ENCODE data around the gene TMEM266. TPM values are rescaled to one million over a fixed set of nuclear protein-coding genes. Genes with fewer than 3 reads are reported as not detected.

The TMEM266 gene
- polyA plus RNA-seq, 3 donors: 11.1 to 11.6 (median 11.1) TPM

- DNase-seq (ENCODE audit: low read depth in 3 of 3, low spot score in 2 of 3): no peak
Measured at GRCh38 chr15:76178296-76179000, 118.7 kb downstream of the TMEM266 start.

- no peak for DNase-seq (ENCODE audit: low read depth in 3 of 3, low spot score in 2 of 3)
Measured at GRCh38 chr15:76179023-76179422, 119.2 kb downstream of the TMEM266 start.

- no peak for DNase-seq (ENCODE audit: low read depth in 3 of 3, low spot score in 2 of 3)
Measured at GRCh38 chr15:76180321-76180720, 120.5 kb downstream of the TMEM266 start.

GRCh38 chr15:76181705-76182107, 121.9 kb downstream of the TMEM266 start:
- DNase-seq (ENCODE audit: low read depth in 3 of 3, low spot score in 2 of 3): no peak

- DNase-seq (ENCODE audit: low read depth in 3 of 3, low spot score in 2 of 3): no peak
Measured at GRCh38 chr15:76183930-76184649, 124.3 kb downstream of the TMEM266 start.

GRCh38 chr15:76184650-76185035, 124.9 kb downstream of the TMEM266 start:
- DNase-seq (ENCODE audit: low read depth in 3 of 3, low spot score in 2 of 3): no peak

- DNase-seq (ENCODE audit: low read depth in 3 of 3, low spot score in 2 of 3): no peak
Measured at GRCh38 chr15:76185716-76186115, 125.9 kb downstream of the TMEM266 start.

GRCh38 chr15:76187163-76187562, 127.4 kb downstream of the TMEM266 start:
- no peak for DNase-seq (ENCODE audit: low read depth in 3 of 3, low spot score in 2 of 3)

GRCh38 chr15:76189106-76189505, 129.3 kb downstream of the TMEM266 start:
- DNase-seq (ENCODE audit: low read depth in 3 of 3, low spot score in 2 of 3): no peak

- no peak for DNase-seq (ENCODE audit: low read depth in 3 of 3, low spot score in 2 of 3)
Measured at GRCh38 chr15:76190070-76190564, 130.3 kb downstream of the TMEM266 start.

- no peak for DNase-seq (ENCODE audit: low read depth in 3 of 3, low spot score in 2 of 3)
Measured at GRCh38 chr15:76190751-76191538, 131.2 kb downstream of the TMEM266 start.

- DNase-seq (ENCODE audit: low read depth in 3 of 3, low spot score in 2 of 3): no peak
Measured at GRCh38 chr15:76191539-76192244, 131.9 kb downstream of the TMEM266 start.

GRCh38 chr15:76192715-76193114, 132.9 kb downstream of the TMEM266 start:
- no peak for DNase-seq (ENCODE audit: low read depth in 3 of 3, low spot score in 2 of 3)

GRCh38 chr15:76193934-76194333, 134.1 kb downstream of the TMEM266 start:
- DNase-seq (ENCODE audit: low read depth in 3 of 3, low spot score in 2 of 3): no peak

- DNase-seq (ENCODE audit: low read depth in 3 of 3, low spot score in 2 of 3): no peak
Measured at GRCh38 chr15:76195506-76196268, 135.9 kb downstream of the TMEM266 start.

GRCh38 chr15:76196269-76197231, 136.8 kb downstream of the TMEM266 start:
- peak; percentile 47 to 61 (median 60) for DNase-seq (ENCODE audit: low read depth in 3 of 3, low spot score in 2 of 3)

- no peak for DNase-seq (ENCODE audit: low read depth in 3 of 3, low spot score in 2 of 3)
Measured at GRCh38 chr15:76197703-76198455, 138.1 kb downstream of the TMEM266 start.

Measured in right renal cortex interstitium (tissue), 3 donors.